HG02943 (cell line): ENCODE data around the gene ST3GAL5.

Experiments
- ATAC-seq: cut with Tn5 transposase; IDR thresholded peaks from one replicate; pipeline ENCODE4 v1.9.1; 2021; ENCODE audit warnings: mild to moderate bottlenecking, low read depth, moderate library complexity; ENCODE audit not compliant: unreplicated experiment

Gene ST3GAL5

DNA sequence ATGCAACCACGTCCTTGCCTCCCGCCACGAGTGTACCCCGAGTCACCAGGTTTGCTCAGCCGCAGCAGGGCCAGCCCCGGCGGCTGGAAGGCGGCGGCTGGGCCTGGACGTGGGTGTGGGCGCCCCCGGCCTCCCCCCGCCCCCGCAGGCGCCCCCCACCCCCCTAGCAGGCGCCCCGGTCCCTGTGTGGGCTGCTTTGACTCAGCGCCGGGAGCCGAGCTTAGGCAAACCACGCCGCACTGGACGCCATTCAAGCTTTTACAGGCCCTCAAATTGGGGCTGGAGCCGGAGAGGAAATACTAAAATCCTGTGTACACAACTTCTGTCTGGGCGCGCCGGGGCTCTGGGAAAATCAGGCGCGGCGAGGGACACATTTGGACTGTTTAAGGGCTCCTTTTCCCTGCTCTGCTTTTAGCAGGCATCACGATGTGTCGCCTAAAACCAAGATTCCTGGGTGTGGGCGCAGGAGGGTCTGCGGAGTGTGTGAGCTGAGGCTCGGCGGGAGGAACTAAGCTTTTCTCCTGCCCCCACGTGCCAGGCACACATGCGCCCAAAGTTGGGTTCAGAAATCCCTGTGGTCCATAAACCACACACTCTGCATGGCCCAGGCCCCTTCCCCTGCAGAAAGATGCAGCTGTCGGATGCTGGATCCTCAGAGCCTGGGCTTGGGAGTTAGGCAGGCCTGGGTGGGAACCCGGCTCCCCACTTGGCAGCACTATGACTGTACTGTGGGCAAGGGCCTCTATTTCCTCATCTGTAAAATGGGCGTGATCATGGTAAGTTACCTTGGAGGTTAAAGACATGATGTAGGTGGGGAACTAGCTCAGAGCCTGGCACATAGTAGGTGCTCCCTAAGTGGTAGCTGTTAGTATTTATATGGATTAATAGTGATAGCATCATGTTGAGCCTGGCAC lies 77.4 kb downstream of the ST3GAL5 start:
- no peak for ATAC-seq

DNA sequence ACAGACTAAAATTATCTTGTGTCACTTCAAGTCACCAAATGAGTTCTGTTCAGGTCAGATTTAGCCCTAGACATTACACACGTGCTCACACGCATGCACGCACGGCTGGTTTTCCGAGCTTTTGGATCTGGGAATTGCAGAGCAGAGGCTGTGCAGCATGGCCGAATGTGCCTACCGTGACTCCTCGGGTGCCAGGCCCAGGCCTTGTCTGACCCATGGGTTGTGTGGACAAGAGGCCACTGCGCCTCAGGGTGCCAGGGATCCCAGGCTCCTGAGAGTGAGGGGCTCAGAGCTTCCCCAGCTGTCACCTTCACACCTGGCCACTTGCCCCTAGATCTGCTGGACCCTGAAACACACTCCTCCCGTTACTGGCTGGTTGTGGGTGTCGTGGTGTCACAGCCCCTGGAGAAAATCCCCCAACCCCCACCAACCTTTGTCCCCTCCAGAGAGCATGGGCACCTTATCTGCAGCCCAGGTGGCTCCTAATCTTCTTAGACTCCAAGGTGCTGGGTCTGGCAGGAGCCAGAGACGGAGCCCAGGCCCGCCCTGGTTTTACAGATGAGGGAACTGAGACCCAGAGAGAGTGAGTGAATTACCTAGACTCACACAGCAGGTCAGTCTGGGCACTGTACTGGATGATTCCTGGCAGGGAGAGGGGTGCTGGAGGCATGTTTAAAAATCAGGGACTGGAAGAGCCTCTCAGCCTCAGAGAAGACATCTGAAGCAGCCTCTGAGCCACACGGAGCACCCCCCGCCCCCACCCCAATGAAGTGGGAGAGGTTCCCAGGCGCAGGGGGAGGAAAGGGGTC lies 78.2 kb downstream of the ST3GAL5 start:
- ATAC-seq, result no peak

DNA sequence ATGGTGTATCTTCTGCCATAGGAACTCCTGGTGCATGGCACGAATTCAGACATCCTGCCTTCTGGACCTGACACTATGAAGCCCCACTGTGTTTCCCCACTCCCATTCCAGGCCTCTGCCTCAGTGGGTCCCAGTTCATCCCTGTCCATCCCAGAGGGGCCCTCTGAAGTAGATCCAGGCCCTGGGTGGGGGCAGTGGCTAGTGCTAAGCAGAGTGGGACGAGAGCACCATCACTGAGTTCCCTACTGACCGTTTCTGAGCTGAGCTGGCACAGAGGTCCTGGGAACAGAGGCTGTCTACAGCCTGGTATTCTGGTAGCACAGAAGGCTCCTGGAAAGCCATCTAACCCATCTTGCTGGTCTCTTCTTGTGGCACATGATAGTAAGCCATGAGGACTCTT lies 81.0 kb downstream of the ST3GAL5 start:
- ATAC-seq, result no peak

DNA sequence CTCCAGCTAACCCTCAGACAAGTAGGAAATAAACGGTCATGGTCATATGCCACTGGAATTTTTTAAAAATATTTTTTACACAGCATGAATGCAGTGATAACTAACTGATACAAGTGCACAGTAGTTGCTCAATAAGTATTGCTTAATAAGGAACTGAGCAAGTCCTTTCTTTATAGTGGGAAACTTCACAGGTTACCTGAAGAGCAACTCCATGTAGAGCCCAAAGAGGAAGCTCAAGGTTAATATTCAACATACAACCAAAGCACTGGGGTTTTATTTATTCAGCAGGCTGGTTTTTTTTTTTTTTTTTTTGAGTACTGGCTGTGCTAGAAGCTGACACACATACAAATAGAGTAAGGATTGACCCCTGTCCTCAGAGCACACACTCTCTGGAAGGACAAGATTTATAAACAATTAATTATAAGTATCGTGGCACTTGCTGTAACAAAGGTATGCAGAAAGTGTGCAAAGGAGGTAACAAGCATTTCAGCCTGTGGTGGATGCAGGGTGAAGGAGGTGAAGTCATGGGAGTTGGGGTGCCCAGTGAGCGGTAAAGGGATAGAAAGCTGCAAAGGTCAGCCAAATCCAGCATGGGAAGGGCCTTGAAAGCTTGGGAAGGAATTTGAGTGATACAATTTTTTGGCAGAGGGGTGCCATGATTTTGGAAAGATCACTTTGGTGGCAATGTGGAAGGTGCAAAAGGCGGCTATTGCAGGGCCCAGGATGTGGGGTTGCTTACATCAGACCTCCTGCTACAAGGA lies 82.3 kb downstream of the ST3GAL5 start:
- no peak for ATAC-seq

- no peak for ATAC-seq
These were observed 84.2 kb downstream of the ST3GAL5 start for GRCh38 chr2:85804583-85804982.

DNA sequence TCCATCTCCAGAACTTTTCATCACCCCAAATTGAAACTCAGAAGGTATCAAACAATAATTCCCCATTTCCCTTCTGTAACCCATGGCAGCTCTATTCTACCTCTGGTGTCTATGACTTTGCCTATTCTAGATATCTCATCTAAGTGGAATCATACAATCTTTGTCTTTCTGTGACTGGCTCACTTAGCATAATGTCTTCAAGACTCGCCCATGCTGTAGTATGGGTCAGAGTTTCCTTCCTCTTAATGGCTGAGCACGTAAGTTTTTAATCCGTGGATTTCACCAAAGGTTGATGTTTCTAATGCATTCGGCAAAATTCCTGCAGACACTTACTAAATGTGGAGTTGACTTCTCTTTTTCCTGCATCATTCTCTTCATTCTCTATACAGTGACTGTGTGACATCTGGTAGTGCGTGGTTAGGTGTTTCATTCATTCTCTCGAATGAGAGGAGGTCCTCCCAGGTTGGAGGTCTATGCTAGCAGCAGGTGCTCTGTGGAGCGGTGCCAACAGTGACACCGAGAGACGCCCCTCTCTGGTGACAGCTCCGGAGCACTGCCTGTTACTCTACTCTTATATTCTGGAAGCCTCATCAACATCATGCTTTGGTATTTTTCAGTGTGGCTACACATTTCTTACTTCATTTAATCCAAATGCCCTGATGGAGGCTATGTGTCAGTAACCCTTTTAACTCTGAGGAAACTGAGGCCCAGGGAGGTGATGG lies 84.9 kb downstream of the ST3GAL5 start:
- ATAC-seq, result no peak

- ATAC-seq, result no peak
These were observed 86.3 kb downstream of the ST3GAL5 start for GRCh38 chr2:85802354-85803103.

GRCh38 chr2:85801871-85802270 lies 86.9 kb downstream of the ST3GAL5 start:
- ATAC-seq, result no peak

- ATAC-seq, result no peak
These were observed 88.2 kb downstream of the ST3GAL5 start for GRCh38 chr2:85800586-85800985.

DNA sequence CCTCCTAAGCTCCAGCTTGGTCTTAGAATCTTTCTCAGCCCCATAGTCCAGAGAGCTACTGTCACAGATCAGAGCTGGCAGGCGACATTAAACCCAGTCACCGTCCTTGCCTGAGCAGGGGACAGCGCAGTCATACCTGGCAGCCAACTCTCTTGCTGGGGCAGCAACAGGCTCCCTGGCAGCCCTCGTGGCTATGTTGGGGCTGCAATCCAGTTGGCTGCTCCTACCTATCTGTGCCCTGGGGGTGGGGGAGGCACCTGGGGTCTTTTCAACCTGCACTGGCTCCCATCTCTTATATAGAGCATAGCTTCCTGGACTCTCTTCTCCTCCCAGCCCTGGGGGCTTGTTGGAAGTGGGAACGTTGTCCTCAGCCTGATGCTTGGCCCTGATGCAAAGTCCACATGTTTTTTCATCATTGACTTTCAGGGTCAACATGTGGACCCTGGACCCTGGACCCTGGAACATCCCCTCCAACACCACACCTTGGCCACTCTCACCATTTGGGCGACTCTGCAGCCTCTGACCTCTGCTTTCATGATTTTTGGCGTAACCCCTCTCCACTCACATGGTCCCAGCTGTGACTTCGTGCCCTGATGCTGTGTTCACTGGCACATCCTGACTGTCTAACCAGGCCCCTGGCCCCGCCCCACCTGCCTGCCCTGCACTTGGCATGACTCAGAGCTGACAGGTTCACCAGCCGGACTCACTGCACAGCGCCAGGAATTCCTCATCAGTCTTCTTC lies 89.4 kb downstream of the ST3GAL5 start:
- no peak for ATAC-seq

DNA sequence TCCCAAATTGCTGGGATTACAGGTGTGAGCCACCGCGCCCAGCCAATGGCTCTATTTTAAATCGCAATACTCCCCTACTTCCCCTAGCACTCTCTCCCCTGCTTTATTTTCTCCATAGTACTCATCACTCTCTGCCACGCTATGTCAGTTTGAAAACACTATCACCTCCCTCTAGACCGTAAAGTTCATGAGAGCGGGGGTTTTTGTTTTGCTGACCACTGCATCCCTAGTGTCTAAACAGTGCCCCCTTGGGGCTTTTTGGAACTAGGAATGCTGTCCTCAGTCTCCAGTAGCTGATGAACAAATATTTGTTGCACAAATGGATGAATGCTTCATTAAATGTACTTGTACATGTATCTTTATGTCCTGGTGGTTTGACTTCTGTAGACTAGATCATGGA lies 90.9 kb downstream of the ST3GAL5 start:
- ATAC-seq, result no peak

- ATAC-seq, result no peak
These were observed 91.5 kb downstream of the ST3GAL5 start for GRCh38 chr2:85797263-85797660.

DNA sequence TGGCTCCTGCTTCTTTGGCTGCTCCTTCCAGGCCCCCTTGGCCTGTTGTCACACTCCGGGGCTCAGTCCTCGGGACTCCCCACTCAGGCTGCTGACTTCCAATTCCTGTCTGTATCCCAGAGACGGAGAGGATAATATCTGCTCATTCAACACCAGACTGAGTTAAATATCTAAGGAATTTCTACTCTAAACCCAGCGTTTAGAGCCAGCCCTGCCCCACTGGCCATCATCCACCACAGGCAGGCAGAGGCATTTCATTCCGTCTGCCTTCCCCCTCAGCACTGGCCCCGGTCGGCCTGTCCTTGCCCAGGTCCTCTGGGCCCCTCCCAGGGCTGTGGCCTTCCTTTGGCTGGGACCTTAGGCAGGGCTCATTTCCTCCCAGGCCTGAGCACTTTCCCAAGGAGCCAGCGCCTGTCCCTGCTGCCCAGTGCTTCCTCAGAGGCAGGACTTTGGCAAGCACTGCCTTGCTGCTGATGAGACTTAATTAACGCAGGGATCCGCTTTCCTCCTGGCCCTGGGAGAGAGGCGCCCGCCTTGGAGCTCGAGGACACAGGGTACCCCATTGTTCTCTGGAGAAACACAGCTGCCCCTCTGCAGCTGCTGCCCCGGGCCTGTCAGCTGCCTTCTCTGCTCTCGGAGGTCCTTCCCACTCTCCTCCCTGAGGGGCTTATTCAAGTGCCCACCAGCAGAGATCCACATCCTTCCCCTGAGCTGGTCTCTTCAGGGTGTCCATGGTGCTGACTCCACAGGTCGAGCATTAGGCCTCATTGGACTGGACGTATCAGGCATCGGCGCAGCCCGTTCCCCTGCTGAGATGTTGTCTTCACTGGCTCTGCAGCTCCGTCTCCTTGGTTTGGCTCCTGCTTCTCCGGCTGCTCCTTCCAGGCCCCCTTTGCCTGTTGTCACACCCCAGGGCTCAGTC lies 92.2 kb downstream of the ST3GAL5 start:
- no peak for ATAC-seq

DNA sequence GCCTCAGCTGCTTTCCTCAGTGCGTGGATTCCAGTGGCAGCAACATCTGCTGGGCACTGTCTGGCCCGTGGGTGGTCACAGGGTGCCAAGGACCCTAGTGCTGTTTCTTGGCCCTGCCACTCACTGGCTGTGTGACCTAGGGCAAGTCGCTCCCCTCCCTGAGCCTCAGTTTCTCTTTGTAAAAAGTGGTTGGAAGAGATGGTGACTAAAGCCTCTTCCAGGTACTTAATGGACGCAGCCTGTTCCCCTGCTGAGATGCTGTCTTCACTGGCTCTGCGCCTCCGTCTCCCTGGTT lies 92.8 kb downstream of the ST3GAL5 start:
- no peak for ATAC-seq

DNA sequence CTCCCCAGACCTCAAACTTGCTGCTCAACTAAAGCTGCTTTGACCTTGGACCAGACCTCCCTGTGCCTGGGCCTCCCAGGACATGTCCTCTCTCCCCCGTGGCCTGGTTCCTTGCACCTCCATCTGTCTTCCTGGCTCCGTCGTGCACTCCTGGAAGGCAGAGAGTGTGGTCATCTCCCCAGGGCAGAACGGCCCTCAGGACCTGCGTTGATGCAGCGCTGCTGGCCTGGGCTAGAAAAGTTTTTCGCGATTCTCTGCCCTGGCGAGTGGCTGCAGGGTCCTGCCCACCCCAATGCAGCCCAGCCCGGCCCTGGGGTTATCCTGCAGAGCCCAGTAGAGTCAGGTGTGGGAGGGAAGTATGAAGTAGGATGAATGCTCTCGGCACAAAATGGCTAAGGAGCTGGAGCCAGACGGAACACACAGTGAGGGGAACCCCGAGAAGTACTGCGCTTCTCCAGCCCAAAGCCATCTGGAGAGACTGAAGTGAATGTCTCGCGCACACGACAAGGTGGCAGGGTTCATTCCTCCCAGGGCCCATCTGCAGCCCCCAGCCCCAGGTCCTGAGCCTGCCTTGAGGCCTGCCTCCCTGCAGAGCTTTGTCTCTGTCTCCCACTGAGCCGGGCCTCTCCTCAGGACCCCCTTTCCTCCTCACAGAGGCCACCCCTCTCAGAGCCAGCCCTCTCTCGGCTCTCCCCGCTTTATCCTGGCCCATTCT lies 93.3 kb downstream of the ST3GAL5 start:
- no peak for ATAC-seq

DNA sequence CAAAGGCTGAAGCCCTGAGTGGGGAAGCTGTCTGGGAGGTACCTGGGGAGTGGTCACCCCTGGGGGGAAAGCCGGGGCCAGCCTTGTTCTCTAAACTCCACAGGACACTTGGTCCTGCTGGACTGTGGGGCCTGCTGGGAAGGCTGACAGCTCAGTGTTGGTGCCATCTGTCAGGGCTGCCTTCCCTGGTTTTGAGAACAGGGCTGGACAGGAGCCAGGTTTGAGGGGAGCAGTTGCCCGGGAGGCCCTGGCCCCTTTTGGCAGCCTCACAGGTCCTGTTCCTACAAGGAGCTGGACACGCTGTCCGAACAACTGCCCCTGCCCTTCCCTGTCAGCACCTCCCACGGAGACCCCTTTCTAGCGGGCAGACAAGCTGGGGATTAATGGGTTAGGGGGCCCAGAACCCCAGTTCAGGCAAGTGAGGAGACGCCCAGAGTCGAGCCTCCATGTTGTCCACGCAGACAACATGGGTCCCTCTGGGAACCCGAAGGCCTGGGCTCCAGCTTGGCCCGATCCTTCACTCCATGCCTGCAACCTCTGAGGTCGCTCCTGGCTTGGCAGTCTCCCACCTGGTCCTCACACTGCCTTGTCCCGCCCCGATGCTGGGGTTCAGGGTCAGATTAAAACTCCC lies 94.2 kb downstream of the ST3GAL5 start:
- no peak for ATAC-seq

DNA sequence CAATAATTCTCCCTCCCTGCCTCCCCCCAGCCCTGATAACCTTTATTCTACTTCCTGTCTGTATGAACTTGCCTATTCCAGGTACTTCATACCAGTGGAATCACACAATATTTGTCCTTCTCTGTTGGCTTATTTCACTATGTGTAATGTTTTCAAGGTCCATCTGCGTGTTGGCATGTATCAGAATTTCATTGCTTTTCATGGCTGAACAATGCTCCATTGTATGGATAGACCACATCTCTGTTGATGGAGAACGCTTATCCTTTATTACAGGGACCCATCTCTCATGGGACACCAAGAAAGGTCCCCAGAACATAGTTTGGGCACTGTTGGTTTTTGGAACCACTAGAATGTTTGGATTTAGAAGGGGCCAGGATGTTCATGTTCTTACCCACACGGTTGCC lies 94.8 kb downstream of the ST3GAL5 start:
- no peak for ATAC-seq
